GM19438 (cell line): ENCODE data around the gene CFAP299.

Source experiments
- ATAC-seq: cut with Tn5 transposase; IDR thresholded peaks from one replicate; pipeline ENCODE4 v1.9.1; 2021; ENCODE audit warnings: low read depth; ENCODE audit not compliant: unreplicated experiment

Gene CFAP299

DNA sequence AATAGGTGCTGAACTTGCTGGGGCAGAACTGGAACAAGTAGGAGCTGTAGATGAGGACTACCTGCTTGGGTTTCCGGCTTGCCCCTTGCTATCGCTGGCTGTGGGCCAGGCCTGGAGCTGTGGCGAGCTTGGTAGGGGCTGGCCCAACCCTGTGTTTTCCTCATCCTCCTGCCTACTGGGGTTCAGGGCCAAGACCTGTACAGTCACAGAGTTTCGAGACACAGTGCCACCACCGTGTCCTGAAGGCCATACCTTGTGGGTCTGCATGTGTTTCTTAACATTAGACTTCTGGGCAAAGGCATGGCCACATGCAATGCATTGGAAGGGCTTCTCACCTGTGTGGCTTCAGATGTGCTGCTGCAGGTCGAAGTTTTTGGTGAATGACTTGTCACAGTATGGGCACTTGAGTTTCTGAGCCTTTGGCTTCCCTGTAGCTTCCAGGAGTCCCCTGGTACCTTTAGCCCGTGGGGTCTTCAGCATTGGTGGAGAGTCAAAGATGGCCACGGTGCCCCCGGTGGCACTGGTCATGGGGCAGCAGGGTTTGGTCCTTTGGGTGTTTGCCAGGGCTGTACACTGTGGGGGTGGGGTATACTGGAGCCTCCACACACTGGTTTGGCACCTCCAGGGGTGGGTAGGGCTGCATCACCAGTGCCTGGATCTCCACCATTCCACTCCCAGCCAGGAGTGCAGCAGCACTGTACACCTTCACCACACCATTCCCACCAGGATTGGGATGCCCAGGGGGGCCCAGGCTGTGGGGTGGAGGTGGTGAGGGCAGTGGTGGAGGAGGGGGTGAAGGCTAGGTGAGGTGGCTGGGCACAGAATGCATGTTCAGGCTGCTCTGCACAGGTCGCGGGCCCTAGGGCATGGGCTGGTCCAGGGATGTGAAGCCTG lies 52.1 kb downstream of the CFAP299 start:
- no peak for ATAC-seq

DNA sequence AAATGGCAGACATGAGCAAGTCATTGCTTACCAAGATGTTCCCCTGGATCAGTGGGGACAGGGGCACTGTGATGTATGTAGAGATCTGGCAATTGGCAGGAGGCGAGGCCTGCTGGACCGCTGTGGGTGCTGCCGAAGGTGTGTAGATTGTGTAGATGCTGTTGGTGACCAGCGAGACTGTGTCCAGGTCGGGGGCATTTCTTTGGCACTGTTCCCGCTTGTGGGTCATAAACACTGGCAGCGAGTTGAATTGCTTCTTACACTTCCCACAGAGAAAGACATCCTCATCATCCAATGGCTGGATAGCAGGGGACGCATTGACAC lies 52.7 kb downstream of the CFAP299 start:
- no peak for ATAC-seq

GRCh38 chr4:80390178-80390577 lies 54.6 kb downstream of the CFAP299 start:
- no peak for ATAC-seq

- no peak for ATAC-seq
These were observed 57.9 kb downstream of the CFAP299 start for GRCh38 chr4:80393246-80393969.

- ATAC-seq = no peak
These were observed 58.4 kb downstream of the CFAP299 start for GRCh38 chr4:80393970-80394250.

DNA sequence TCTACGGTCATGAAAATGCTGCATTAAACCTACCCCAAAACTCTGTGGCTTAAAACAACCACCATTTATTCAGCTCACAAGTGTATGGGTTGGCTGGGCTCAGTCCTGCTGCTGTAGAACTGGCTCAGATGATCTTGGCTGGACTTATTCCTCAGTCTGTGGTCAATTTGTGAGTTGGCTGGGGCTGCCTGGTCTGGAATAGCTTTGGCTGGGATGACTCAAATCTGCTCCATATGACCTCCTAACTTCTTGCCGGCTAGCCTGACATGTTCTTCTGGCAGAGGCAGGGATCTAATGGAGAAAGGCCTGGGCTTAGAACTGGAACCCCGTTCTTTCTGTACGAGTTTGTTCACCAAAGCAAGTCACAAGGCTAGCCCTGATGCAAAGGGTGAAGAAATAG lies 71.7 kb downstream of the CFAP299 start:
- ATAC-seq = no peak

DNA sequence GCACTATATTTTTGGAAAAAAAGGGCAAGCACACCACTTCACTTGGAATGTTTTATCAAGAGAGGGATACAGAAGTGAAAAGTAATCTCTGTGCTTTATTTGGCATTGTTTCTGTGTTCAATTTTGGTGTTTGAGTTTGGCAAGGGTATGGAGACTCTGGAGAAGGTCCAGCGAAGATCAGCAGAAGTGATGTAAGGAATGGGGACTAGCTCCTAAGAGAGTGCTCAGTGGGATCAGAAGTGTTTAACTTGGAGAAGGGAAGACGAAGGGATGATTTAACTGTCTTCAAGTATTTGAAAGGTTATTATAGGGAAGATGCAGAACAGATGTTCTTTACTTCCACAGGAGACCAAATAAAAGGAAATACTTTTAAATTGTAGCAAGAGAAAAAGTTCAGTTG lies 74.3 kb downstream of the CFAP299 start:
- ATAC-seq = no peak

- ATAC-seq = no peak
These were observed 76.8 kb downstream of the CFAP299 start for GRCh38 chr4:80412322-80412721.

- ATAC-seq = no peak
These were observed 77.6 kb downstream of the CFAP299 start for GRCh38 chr4:80413086-80413485.

DNA sequence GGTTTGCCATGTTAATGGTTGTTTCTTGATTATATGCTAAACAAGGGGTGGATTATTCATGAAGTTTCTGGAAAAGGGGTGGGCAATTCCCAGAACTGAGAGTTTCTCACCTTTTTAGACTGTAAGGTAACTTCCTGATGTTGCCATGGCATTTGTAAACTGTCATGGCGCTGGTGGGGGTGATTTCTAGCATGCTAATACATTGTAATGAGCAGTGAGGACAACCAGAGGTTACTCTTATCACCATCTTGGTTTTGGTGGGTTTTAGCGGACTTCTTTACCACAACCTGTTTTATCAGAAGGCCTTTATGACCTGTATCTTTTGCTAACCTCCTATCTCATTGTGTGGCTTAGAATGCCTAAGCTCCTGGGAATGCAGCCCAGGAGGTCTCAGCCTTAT lies 81.5 kb downstream of the CFAP299 start:
- no peak for ATAC-seq

- ATAC-seq = peak; percentile 73
These were observed 84.4 kb downstream of the CFAP299 start for GRCh38 chr4:80419946-80420345.

GRCh38 chr4:80420638-80421037 lies 85.1 kb downstream of the CFAP299 start:
- peak; percentile 32 for ATAC-seq

GRCh38 chr4:80422727-80423404 lies 87.3 kb downstream of the CFAP299 start:
- ATAC-seq = no peak

GRCh38 chr4:80423553-80424224 lies 88.2 kb downstream of the CFAP299 start:
- no peak for ATAC-seq

DNA sequence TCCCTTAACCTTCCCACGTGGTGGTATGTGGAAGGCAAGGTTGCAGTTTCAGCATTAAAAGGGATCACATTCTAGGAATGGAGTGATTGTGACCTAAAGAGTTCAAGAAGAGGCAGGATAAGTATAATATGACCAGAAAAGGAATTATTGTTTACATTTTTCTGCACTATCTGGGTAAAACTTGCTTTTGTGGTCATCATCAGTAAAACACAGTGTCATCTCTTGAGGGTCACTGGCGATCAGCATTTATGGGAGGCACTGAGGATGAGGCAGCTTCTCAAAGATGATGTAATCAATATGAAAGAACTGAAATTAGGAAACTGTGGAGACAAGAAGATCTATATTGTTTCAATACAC lies 88.7 kb downstream of the CFAP299 start:
- no peak for ATAC-seq

DNA sequence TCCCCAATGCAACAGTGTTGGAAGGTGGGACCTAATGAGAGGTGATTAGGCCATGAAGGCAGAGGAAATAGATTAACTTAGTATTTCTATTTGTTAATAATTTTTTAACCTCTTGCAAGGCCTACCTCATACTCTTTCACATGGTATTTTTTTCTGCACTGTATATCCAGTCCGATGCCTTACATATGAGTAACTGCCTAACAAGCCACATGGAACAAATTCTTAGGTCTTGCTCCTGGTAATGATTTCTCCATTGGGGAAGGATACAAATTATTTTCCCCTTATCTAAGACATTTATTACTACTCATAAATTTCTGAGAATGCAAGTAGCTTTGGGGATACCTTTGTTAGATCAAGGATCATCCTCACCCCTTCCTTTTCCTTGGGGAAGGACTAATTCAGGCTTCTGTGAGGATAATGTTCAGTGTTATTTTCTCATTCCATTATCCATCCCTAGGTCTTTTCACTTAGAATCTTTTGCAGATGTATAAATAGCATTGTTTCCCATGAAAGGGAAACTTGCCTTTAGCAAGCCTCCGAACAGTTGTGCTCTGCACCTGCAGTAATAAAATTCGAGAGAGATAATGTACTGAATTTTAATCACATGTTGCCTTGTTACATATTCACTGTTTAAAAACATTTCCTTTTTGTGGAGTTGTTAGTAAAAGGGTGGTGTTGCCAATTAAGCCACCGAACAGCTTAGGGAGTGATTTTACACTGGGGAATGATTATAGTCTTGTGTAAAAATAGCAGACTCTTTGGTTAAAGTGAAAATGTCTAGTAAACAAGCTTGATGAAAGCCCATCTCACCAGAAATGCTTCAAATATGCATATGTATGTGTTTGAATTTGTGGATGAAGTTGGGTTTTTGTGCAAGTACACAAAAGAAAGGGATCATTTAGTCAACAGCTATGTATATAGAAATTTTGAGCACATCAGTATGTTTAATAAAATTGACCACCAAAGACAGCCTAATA lies 89.9 kb downstream of the CFAP299 start:
- ATAC-seq = no peak

DNA sequence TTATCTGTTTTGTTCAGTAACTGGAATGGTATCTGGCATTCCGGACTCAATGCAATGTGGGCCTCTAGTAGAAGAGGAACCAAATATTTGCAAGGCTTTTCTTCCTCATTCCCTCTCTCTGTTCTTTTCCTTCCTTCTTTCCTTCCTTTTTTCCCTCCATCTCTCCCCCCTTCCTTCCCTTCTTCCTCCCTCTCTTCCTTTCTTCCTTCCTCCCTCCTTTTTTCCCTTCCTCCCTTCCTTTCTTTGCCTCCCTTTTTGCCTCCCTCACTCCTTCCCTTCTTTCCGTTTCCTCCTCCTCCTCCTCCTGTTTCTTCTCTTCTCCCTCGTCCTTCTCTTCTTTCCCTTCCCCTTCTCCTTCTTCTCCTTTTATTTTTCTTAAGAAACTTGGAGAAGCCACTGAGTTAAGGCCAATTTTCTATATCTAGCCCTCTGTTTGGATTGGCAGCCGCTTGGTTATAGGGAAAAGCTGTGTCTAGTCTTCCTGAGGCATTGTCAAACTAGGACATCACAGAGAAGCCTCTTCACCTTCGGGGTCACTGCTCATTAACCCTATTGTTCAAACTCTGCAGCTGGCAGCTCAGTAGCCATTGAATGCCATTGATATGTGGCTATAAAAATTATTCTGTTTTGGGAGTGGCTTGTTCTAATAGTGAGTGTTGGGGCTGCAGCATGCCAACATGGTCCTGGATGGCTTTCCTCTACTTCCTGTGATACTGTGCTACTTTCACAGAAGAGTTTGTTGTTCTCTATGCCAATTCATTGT lies 95.9 kb downstream of the CFAP299 start:
- no peak for ATAC-seq

GRCh38 chr4:80434238-80434637 lies 98.7 kb downstream of the CFAP299 start:
- ATAC-seq = no peak

DNA sequence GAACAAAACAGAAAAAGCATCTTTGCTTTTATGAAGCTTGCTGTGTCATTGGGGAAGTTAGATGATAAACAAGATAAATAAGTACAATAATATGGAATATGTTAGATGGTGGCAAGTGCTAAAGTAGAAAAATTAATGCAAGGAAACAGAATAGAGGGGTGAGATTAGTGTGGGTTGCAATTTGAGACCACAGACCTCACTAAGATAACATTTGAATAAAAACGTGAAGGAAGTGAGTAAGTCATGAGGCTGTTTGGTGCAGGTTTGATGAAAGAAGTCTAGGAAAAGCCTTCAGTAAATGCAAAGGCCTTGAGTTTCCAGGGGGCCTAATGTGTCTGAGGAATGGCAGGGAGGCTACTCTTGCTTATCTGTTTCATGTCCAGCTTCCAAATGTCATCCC lies 102.5 kb downstream of the CFAP299 start:
- no peak for ATAC-seq
